ENCODE results near the gene KIRREL1.

DNA sequence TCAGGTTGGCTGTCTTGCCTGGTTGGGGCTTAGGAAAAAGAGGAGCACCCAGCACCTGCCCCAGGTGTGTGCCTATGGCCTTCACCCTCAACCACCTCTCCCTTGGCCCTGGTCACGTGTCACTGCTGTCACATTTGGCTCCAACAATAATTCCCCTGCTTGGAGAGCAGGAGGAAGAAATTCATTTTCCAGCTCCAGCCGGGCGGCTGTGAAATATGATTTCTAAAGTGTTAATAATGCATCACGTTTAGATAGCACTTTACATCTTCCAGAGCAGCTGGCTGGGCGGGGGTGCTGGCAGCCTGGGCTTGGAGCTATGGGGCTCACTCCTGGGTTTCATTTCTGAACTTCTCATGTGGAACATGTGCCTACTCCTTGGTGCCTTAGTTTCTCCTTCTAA, 63.1 kb downstream of the KIRREL1 start:
- TF ChIP-seq, protein P1, sequence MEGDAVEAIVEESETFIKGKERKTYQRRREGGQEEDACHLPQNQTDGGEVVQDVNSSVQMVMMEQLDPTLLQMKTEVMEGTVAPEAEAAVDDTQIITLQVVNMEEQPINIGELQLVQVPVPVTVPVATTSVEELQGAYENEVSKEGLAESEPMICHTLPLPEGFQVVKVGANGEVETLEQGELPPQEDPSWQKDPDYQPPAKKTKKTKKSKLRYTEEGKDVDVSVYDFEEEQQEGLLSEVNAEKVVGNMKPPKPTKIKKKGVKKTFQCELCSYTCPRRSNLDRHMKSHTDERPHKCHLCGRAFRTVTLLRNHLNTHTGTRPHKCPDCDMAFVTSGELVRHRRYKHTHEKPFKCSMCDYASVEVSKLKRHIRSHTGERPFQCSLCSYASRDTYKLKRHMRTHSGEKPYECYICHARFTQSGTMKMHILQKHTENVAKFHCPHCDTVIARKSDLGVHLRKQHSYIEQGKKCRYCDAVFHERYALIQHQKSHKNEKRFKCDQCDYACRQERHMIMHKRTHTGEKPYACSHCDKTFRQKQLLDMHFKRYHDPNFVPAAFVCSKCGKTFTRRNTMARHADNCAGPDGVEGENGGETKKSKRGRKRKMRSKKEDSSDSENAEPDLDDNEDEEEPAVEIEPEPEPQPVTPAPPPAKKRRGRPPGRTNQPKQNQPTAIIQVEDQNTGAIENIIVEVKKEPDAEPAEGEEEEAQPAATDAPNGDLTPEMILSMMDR (IDR thresholded peaks at IDR 0.05): no peak
- TF ChIP-seq POLR2A (IDR thresholded peaks at IDR 0.05): no peak
